Endodermal cell (in vitro differentiated cells): ENCODE measurements around the gene CDC42. TPM values are rescaled to one million over a fixed set of nuclear protein-coding genes. Genes with fewer than 3 reads are reported as not detected.

Source experiments
- DNase-seq: peaks from one replicate; pipeline ENCODE4 v3.0.0-alpha.2; 2017
- H3K27ac ChIP-seq: 2 replicates; pipeline ENCODE4 v1.5.1; 2013; ENCODE audit warnings: mild to moderate bottlenecking, low read depth, low read length, moderate library complexity
- H3K27me3 ChIP-seq: 2 replicates; pipeline ENCODE4 v1.6.1; 2013; ENCODE audit warnings: mild to moderate bottlenecking, low read length, moderate library complexity; ENCODE audit not compliant: insufficient read depth, control insufficient read depth, poor library complexity, severe bottlenecking
- H3K36me3 ChIP-seq: 2 replicates; pipeline ENCODE4 v1.7.0; 2013; ENCODE audit warnings: mild to moderate bottlenecking, low read length, moderate library complexity; ENCODE audit not compliant: control insufficient read depth, insufficient read depth
- H3K4me1 ChIP-seq: one replicate; pipeline ENCODE4 v1.7.0; 2013; ENCODE audit warnings: low read length; ENCODE audit not compliant: control insufficient read depth, insufficient read depth
- H3K4me3 ChIP-seq: 2 replicates; pipeline ENCODE4 v1.5.1; 2013; ENCODE audit warnings: mild to moderate bottlenecking, low read length, moderate library complexity
- H3K9ac ChIP-seq: 2 replicates; pipeline ENCODE4 v1.6.1; 2013; ENCODE audit warnings: mild to moderate bottlenecking, low read length, moderate library complexity; ENCODE audit not compliant: poor library complexity, severe bottlenecking; ENCODE audit errors: extremely low read depth
- H3K9me3 ChIP-seq: 2 replicates; pipeline ENCODE4 v1.6.1; 2013; ENCODE audit warnings: mild to moderate bottlenecking, low read length, moderate library complexity; ENCODE audit not compliant: control insufficient read depth
- H3K27ac Mint-ChIP-seq: 2 replicates; pipeline ENCODE4 v1.8.0; 2020; ENCODE audit warnings: mixed read lengths
- H3K27me3 Mint-ChIP-seq: 2 replicates; pipeline ENCODE4 v1.8.0; 2021; ENCODE audit warnings: mild to moderate bottlenecking, mixed read lengths; ENCODE audit not compliant: insufficient read depth
- H3K36me3 Mint-ChIP-seq: 2 replicates; pipeline ENCODE4 v1.8.0; 2020; ENCODE audit warnings: low read depth, mixed read lengths
- H3K4me1 Mint-ChIP-seq: 2 replicates; pipeline ENCODE4 v1.8.0; 2020; ENCODE audit warnings: mixed read lengths
- H3K4me3 Mint-ChIP-seq: 2 replicates; pipeline ENCODE4 v1.8.0; 2020; ENCODE audit warnings: mild to moderate bottlenecking, moderate library complexity, mixed read lengths
- H3K9me3 Mint-ChIP-seq: 2 replicates; pipeline ENCODE4 v1.8.0; 2020; ENCODE audit warnings: mild to moderate bottlenecking, mixed read lengths
- CTCF ChIP-seq: fragments of 200-600 bp; sonication (generic); conservative IDR thresholded peaks from 2 replicates; pipeline ENCODE4 v1.5.0; 2021; ENCODE audit warnings: antibody characterized with exemption, mild to moderate bottlenecking
- WGBS, 2 experiments: methylation state at CpG; one replicate each; pipeline versions ENCODE4 v1.1.5 to v1.1.7; 2013; ENCODE audit warnings: missing lambda C conversion rate in 2 of 2, mixed read lengths in 1 of 2; ENCODE audit not compliant: insufficient coverage in 1 of 2, insufficient read length in 1 of 2; 5-methylcytosine and 5-hydroxymethylcytosine counted together
- total RNA-seq, 2 donors: library from RNA; stranded (reverse); fragmentation: NEBNext Ultra II Directional in 1 of 2; extraction: Animal tissue kit (Norgen Biotek cat#: 25700) in 1 of 2; gene quantifications; 2 replicates in 1 of 2; 3 replicates in 1 of 2; pipeline ENCODE4 v1.2.1, GENCODE V29; 2021

Gene CDC42
- total RNA-seq, 2 donors from 2014 or later, result 274 to 283 TPM

DNA sequence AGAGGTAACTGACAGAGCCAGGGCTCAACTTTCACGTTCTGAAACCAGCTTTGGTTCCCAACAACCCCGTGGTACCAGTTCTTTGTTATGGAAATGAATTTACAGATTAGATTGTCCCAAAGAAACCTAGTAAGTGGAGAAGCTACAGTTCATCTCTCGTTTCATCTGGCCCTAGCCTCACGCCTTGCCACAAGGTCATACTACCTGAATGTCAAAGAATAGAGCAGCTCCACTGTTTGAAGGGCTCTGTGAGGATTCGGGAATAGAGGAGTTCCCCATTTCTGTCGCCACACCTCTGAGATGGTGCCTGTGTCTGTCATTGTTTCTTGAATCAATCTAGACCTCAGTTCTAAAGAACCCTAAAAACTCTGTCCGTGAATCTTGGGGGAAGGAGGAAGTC, 15.0 kb upstream of the CDC42 start:
- Mint-ChIP-seq H3K4me1 (peaks cover 9% of the 10 kb centered on the region), H3K4me3 (no peak overlapping the region), H3K27ac (no peak overlapping the region), H3K9me3 (no peaks in the 10 kb centered on the region), H3K36me3 (peaks cover under 1% of the 10 kb centered on the region), H3K27me3 (no peaks in the 10 kb centered on the region)
- TF ChIP-seq CTCF, result no peak
- DNase-seq, result no peak
- H3K27me3 ChIP-seq, result no peaks in the 10 kb centered on the region
- no peak overlapping the region for H3K27ac ChIP-seq
- H3K4me1 ChIP-seq, result no peaks in the 10 kb centered on the region
- no peak overlapping the region for H3K4me3 ChIP-seq
- no peaks in the 10 kb centered on the region for H3K36me3 ChIP-seq
- no peaks in the 10 kb centered on the region for H3K9me3 ChIP-seq
- no peak overlapping the region for H3K9ac ChIP-seq
- 68 to 76% methylated on average over 5 to 7 of the region's 7 CpGs for WGBS, 2 experiments

DNA sequence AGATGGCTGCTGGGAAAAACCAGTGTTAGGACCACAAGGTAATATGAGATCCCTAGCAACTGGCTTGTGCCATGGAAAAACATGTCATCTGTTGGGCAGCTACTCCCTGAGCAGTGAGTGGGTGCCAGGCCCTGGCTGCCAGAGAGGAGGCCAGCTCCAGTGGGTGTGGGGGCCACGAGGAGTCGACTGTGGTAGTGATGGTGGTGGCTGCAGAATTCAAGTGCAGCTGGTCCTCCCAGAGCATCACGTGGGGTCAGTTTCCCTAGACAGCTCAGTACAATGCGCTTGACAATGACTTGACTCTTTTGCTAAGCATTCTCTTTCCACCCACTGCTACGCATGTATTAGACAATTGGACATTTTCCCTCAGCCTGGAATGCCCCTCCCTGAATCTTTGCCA, 14.5 kb upstream of the CDC42 start:
- 80 to 94% methylated on average over 3 to 5 of the region's 5 CpGs for WGBS, 2 experiments

DNA sequence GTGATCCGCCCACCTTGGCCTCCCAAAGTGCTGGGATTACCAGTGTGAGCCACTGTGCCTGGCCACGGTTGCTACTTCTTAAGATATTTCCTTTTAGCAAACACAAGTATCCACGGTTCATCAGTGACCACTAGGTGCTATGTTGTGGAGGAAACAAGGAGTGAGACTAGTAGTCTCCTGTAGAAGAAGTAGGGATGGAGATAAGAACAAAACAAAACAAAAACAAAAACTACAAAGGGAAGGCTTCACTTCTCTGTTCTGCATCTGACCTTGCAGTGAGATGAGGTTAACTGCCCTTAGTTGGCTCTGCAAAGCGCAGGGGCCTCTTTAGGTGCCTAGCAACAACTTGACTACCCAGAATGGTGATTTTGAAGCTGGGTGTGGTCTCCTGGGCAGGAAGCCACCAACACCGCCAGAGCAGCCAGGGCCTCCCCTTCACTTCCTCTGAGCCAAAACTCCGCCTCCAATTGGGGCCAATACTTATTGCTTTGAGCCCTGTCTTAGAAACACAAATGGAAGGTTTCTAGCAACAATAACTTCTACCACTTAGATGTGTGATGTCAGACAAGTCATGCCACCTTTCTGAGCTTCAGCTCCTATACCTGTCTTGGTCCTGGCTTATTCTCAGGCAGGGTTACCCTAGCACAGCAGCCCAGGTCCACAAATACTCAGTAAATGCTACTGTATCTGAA, 12.8 kb upstream of the CDC42 start:
- Histone ChIP-seq H3K36me3 (no peaks in the 10 kb centered on the region), H3K4me1 (no peaks in the 10 kb centered on the region), H3K9ac (no peak overlapping the region), H3K27ac (no peak overlapping the region), H3K27me3 (no peaks in the 10 kb centered on the region), H3K4me3 (no peak overlapping the region), H3K9me3 (no peaks in the 10 kb centered on the region)
- no peaks in the 10 kb centered on the region for H3K9me3 Mint-ChIP-seq
- no peak overlapping the region for H3K4me3 Mint-ChIP-seq
- peak overlapping the region; percentile 58 for H3K27ac Mint-ChIP-seq
- H3K27me3 Mint-ChIP-seq, result no peaks in the 10 kb centered on the region
- TF ChIP-seq CTCF, result peak; percentile 25
- no peaks in the 10 kb centered on the region for H3K36me3 Mint-ChIP-seq
- H3K4me1 Mint-ChIP-seq, result peaks cover 11% of the 10 kb centered on the region
- peak; percentile 79 for DNase-seq
- WGBS, 2 experiments, result 85 to 100% methylated on average over 3 to 6 of the region's 6 CpGs

More for the DNA sequence above, 14.5 kb upstream of the CDC42 start:
- Histone ChIP-seq H3K4me3 (no peak overlapping the region), H3K27ac (no peak overlapping the region), H3K36me3 (no peaks in the 10 kb centered on the region), H3K27me3 (no peaks in the 10 kb centered on the region), H3K4me1 (no peaks in the 10 kb centered on the region), H3K9ac (no peak overlapping the region), H3K9me3 (no peaks in the 10 kb centered on the region)
- peaks cover 9% of the 10 kb centered on the region for H3K4me1 Mint-ChIP-seq
- no peaks in the 10 kb centered on the region for H3K9me3 Mint-ChIP-seq
- DNase-seq, result no peak
- H3K4me3 Mint-ChIP-seq, result no peak overlapping the region
- no peak overlapping the region for H3K27ac Mint-ChIP-seq
- no peak for TF ChIP-seq CTCF
- H3K36me3 Mint-ChIP-seq, result no peaks in the 10 kb centered on the region
- H3K27me3 Mint-ChIP-seq, result no peaks in the 10 kb centered on the region
